SK-N-SH treated with all-trans-retinoic acid at 6 μM for 48 hours (cell line): ENCODE measurements around the gene CRYBG1.

Source experiments
- ATAC-seq: fragments of 200-7000 bp; cut with Tn5 transposase; 3 replicates; pipeline ENCODE4 v1.9.1; 2020; ENCODE audit warnings: mild to moderate bottlenecking, moderate library complexity
- BACH2 ChIP-seq: fragments of 250-450 bp; sonication (Bioruptor Pico); IDR thresholded peaks from 2 replicates; pipeline ENCODE4 v1.9.0; 2021; ENCODE audit warnings: mild to moderate bottlenecking, borderline replicate concordance
- CREB5 ChIP-seq: fragments of 250-450 bp; sonication (Bioruptor Pico); IDR thresholded peaks from 2 replicates; pipeline ENCODE4 v1.5.1; 2020; ENCODE audit warnings: low read depth, mild to moderate bottlenecking, moderate library complexity
- ESRRG ChIP-seq: fragments of 250-450 bp; sonication (Bioruptor Pico); IDR thresholded peaks from 2 replicates; pipeline ENCODE4 v1.6.1; 2021; ENCODE audit warnings: mild to moderate bottlenecking
- ISL1 ChIP-seq: fragments of 250-450 bp; sonication (Bioruptor Pico); IDR thresholded peaks from 2 replicates; pipeline ENCODE4 v2.1.2; 2022; ENCODE audit warnings: mild to moderate bottlenecking, moderate library complexity
- OSR1 ChIP-seq: fragments of 250-450 bp; sonication (Bioruptor Pico); IDR thresholded peaks from 2 replicates; pipeline ENCODE4 v1.8.0; 2022; ENCODE audit warnings: moderate library complexity, mild to moderate bottlenecking, inconsistent platforms
- PATZ1 ChIP-seq: fragments of 250-450 bp; sonication (Bioruptor Pico); IDR thresholded peaks from 2 replicates; pipeline ENCODE4 v1.8.0; 2020; ENCODE audit warnings: mild to moderate bottlenecking, moderate library complexity, borderline replicate concordance
- POU6F1 ChIP-seq: fragments of 250-450 bp; sonication (Bioruptor Pico); IDR thresholded peaks from 2 replicates; pipeline ENCODE4 v1.8.0; 2021; ENCODE audit warnings: low read depth, mild to moderate bottlenecking, moderate library complexity, borderline replicate concordance
- PPARA ChIP-seq: fragments of 250-450 bp; sonication (Bioruptor Pico); IDR thresholded peaks from 2 replicates; pipeline ENCODE4 v1.5.0; 2020; ENCODE audit warnings: mild to moderate bottlenecking, borderline replicate concordance
- SNAI2 ChIP-seq: fragments of 250-450 bp; sonication (Bioruptor Pico); IDR thresholded peaks from 2 replicates; pipeline ENCODE4 v1.5.0; 2020; ENCODE audit warnings: mild to moderate bottlenecking, moderate library complexity
- TSHZ2 ChIP-seq: fragments of 250-450 bp; sonication (Bioruptor Pico); IDR thresholded peaks from 2 replicates; pipeline ENCODE4 v1.5.0; 2020; ENCODE audit warnings: mild to moderate bottlenecking, moderate library complexity
- ZC3H10 ChIP-seq: fragments of 250-450 bp; sonication (Bioruptor Pico); IDR thresholded peaks from 2 replicates; pipeline ENCODE4 v1.5.1; 2021; ENCODE audit warnings: mild to moderate bottlenecking, moderate library complexity
- ZFP3 ChIP-seq: fragments of 250-450 bp; sonication (Bioruptor Pico); IDR thresholded peaks from 2 replicates; pipeline ENCODE4 v1.5.0; 2020; ENCODE audit warnings: mild to moderate bottlenecking, moderate library complexity
- ZFP30 ChIP-seq: fragments of 450-650 bp; formaldehyde crosslinking; IDR thresholded peaks from 2 replicates; pipeline ENCODE4 v1.5.0; 2022; ENCODE audit warnings: mild to moderate bottlenecking, moderate library complexity
- ZNF565 ChIP-seq: fragments of 450-650 bp; formaldehyde crosslinking; conservative IDR thresholded peaks from 2 replicates; pipeline ENCODE4 v1.5.0; 2020; ENCODE audit warnings: low read depth, mild to moderate bottlenecking, moderate library complexity
- ZNF70 ChIP-seq: fragments of 450-650 bp; formaldehyde crosslinking; IDR thresholded peaks from 2 replicates; pipeline ENCODE4 v1.5.0; 2020; ENCODE audit warnings: mild to moderate bottlenecking, moderate library complexity
- ZNF8 ChIP-seq: fragments of 450-650 bp; formaldehyde crosslinking; IDR thresholded peaks from 2 replicates; pipeline ENCODE4 v1.5.0; 2020; ENCODE audit warnings: mild to moderate bottlenecking, moderate library complexity

Gene CRYBG1

GRCh38 chr6:106446983-106447382 lies 86.5 kb downstream of the CRYBG1 start (continued):
- no peak for TF ChIP-seq POU6F1
- TF ChIP-seq ZNF565 (CRISPR knock-in tag), result no peak

- no peak for TF ChIP-seq ZFP3 (CRISPR knock-in tag)
- ATAC-seq, result no peak
Observed at GRCh38 chr6:106448000-106448426, 87.5 kb downstream of the CRYBG1 start.

- peak; percentile 42 for ATAC-seq
- no peak for TF ChIP-seq ZC3H10 (CRISPR knock-in tag)
- TF ChIP-seq, all 23 proteins: peak for 0
Observed at GRCh38 chr6:106450653-106451052, 90.1 kb downstream of the CRYBG1 start.

GRCh38 chr6:106451439-106451838 lies 90.9 kb downstream of the CRYBG1 start:
- ATAC-seq, result peak; percentile 63
- TF ChIP-seq BACH2, result no peak
- no peak for TF ChIP-seq TSHZ2 (CRISPR knock-in tag)
- no peak for TF ChIP-seq ZNF565 (CRISPR knock-in tag)
- no peak for TF ChIP-seq PATZ1 (CRISPR knock-in tag)
- TF ChIP-seq ESRRG (CRISPR knock-in tag), result no peak
- no peak for TF ChIP-seq ZFP30
- TF ChIP-seq ZNF8, result no peak
- TF ChIP-seq POU6F1, result no peak
- TF ChIP-seq OSR1 (CRISPR knock-in tag), result no peak
- no peak for TF ChIP-seq ISL1 (CRISPR knock-in tag)

- no peak for TF ChIP-seq ZFP3 (CRISPR knock-in tag)
- no peak for TF ChIP-seq PPARA (CRISPR knock-in tag)
- TF ChIP-seq ISL1 (CRISPR knock-in tag), result no peak
- TF ChIP-seq ZNF8, result no peak
- no peak for TF ChIP-seq ZC3H10 (CRISPR knock-in tag)
- no peak for TF ChIP-seq POU6F1
- TF ChIP-seq BACH2, result no peak
- TF ChIP-seq PATZ1 (CRISPR knock-in tag), result no peak
- TF ChIP-seq ZNF70, result no peak
- no peak for TF ChIP-seq CREB5
- TF ChIP-seq ZNF565 (CRISPR knock-in tag), result no peak
- no peak for TF ChIP-seq SNAI2
- ATAC-seq, result no peak
Observed at GRCh38 chr6:106452628-106453027, 92.1 kb downstream of the CRYBG1 start.
